Uterus (tissue), 4 donors: Measurements from ENCODE around the gene LIMK2. TPM values are rescaled to one million over a fixed set of nuclear protein-coding genes. Genes with fewer than 3 reads are reported as not detected.

Experiments
- DNase-seq, 2 donors: peaks; one replicate each; pipeline ENCODE4 v3.0.0-alpha.2; 2019 to 2020
- H3K27ac ChIP-seq, 2 donors: fragments of 200-600 bp; sonication (generic); 1 replicate in 1 of 2; 2 replicates in 1 of 2; pipeline ENCODE4 v1.5.1; 2016 to 2018
- H3K27me3 ChIP-seq, 2 donors: fragments of 200-600 bp; sonication (generic); one replicate each; pipeline ENCODE4 v1.5.1; 2018 to 2019; ENCODE audit warnings: control low read depth in 1 of 2
- H3K36me3 ChIP-seq, 2 donors: fragments of 200-600 bp; sonication (generic); one replicate each; pipeline ENCODE4 v1.5.1; 2019; ENCODE audit warnings: control low read depth in 1 of 2
- H3K4me1 ChIP-seq, 2 donors: fragments of 200-600 bp; sonication (generic); one replicate each; pipeline ENCODE4 v1.5.1; 2018 to 2019; ENCODE audit warnings: control low read depth in 1 of 2
- H3K4me3 ChIP-seq, 2 donors: fragments of 200-600 bp; sonication (generic); 1 replicate in 1 of 2; 2 replicates in 1 of 2; pipeline ENCODE4 v1.5.1; 2018 to 2019; ENCODE audit warnings: mild to moderate bottlenecking in 1 of 2
- H3K9me3 ChIP-seq, 2 donors: fragments of 200-600 bp; sonication (generic); one replicate each; pipeline ENCODE4 v1.5.1; 2019; ENCODE audit warnings: control low read depth in 1 of 2
- POLR2A ChIP-seq, 2 donors: fragments of 450-650 bp; IDR thresholded peaks; one replicate each; pipeline ENCODE4 v1.6.1; 2016; ENCODE audit warnings: antibody characterized with exemption in 2 of 2, mild to moderate bottlenecking in 1 of 2, moderate library complexity in 1 of 2
- intact Hi-C: fragments of 100-400 bp; cut with DNase I; formaldehyde crosslinking; loops from one replicate; pipeline ENCODE4 v1.15.1; 2023; ENCODE audit warnings: low total_unique reads
- total RNA-seq, 4 donors: library from RNA; depleted of rRNA in 3 of 4; stranded (reverse); fragments of >200 nt in 3 of 4; gene quantifications; one replicate each; pipeline versions ENCODE4 v1.1.0 to v1.2.4, GENCODE V29; 2014 to 2023
- TF ChIP-seq, protein P1 (sequence below), 4 experiments: fragments of 200-600 bp in 2 of 4; fragments of 450-650 bp in 2 of 4; sonication (generic) in 2 of 4; IDR thresholded peaks; one replicate each; pipeline ENCODE4 v1.5.1; 2016 to 2019; ENCODE audit warnings: antibody characterized with exemption in 4 of 4, mild to moderate bottlenecking in 2 of 4, moderate library complexity in 1 of 4
- donor health status: DM: yes; HTN: yes; CAD: no.

Gene LIMK2
- total RNA-seq, 4 donors from 2014 or later: 7.2 to 52.0 (median 22.1) TPM

DNA sequence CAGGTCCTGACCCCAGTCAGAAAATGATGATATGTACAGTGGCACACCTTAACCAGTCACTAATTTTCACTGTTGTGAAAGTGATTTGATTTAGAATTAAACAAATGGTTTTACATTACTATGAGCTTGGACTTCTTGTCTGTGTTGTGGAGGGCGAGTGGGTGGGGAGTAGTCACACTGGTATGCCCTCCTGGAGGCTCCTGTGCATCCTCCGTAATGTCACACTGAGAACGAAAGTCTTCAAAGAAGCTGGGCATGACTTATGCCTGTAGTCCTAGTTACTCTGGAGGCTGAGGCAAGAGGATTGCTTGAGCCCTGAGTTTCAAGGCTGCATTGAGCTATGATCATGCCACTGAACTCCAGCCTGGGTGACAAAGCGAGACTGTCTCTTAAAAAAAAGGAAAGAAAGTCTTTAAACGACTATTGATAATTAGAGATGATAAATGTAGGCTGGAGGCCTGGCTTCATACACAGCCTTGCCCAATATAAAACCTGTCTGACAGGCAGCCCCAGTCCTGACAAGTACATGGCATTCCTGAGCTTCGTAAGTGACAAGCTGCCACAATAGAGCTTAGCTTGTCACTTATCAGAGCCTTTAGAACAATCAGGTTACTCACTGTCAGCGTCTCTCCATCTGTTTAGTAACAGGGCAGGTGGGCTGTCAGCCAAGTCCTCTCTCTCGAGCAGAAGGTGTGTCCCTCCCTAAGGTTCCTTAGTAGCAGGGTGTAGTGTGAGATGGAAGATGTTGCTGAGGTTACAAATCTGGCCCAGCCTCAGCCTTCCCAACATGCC, 5.0 kb upstream of the LIMK2 start:
- Histone ChIP-seq H3K27ac (no peak overlapping the region), H3K27me3 (no peaks in the 10 kb centered on the region), H3K9me3 (no peaks in the 10 kb centered on the region), H3K36me3 (no peaks in the 10 kb centered on the region), H3K4me1 (no peaks in the 10 kb centered on the region), H3K4me3 (no peak overlapping the region)
- TF ChIP-seq POLR2A (IDR thresholded peaks at IDR 0.05): no peak
- TF ChIP-seq, protein P1, sequence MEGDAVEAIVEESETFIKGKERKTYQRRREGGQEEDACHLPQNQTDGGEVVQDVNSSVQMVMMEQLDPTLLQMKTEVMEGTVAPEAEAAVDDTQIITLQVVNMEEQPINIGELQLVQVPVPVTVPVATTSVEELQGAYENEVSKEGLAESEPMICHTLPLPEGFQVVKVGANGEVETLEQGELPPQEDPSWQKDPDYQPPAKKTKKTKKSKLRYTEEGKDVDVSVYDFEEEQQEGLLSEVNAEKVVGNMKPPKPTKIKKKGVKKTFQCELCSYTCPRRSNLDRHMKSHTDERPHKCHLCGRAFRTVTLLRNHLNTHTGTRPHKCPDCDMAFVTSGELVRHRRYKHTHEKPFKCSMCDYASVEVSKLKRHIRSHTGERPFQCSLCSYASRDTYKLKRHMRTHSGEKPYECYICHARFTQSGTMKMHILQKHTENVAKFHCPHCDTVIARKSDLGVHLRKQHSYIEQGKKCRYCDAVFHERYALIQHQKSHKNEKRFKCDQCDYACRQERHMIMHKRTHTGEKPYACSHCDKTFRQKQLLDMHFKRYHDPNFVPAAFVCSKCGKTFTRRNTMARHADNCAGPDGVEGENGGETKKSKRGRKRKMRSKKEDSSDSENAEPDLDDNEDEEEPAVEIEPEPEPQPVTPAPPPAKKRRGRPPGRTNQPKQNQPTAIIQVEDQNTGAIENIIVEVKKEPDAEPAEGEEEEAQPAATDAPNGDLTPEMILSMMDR (IDR thresholded peaks at IDR 0.05): no peak
- intact Hi-C loops: no loop called here
- no peak for DNase-seq

DNA sequence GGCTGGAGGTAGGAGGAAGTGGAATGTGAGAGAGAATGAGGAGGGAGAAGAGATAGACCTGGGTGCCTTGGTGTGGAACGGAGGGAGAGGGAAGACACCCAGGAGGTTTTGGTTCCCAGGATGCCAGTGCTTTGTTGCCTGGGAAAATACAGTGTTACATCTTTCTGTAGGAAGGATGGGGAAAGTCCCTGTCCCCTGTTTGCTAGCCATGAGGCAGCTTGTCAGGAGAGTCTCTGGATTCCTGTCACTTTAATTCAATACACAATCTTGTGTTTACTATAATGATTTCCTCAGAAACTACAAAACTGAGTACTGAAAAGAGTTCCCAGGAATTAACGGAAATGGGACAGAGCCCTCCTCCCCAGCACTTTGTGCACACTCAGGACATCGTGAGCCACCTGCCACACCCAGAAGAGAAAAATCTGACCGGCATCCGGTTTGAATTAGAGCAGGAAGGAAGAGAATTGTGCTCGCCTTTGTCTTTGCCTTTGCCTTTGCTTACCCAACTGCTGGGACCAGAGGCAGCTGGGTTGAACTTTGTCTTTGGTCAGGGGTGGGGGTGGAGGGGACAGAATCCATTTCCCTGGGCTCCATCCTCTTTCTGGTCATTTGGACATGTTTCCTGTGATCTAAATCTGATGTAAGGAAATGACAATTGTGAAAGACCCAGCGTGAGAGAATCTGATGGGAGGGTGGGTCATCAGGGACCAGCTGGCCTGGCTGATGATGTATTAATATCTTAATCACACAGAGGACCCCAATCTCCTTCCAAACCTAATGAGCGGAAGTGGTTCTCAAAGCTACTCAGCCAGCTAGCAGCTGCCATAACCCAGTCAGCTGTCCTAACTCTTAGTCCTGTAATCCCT, 1.3 kb upstream of the LIMK2 start:
- no peak overlapping the region for H3K4me3 ChIP-seq
- TF ChIP-seq POLR2A (IDR thresholded peaks at IDR 0.05): no peak
- TF ChIP-seq, protein P1 (IDR thresholded peaks at IDR 0.05): no peak
- intact Hi-C loops: no loop called here
- no peaks in the 10 kb centered on the region for H3K36me3 ChIP-seq
- peak in 1 of 2 donors; percentile 36 for DNase-seq
- H3K27me3 ChIP-seq: no peaks in the 10 kb centered on the region
- peak overlapping the region; percentile 75 to 79 for H3K27ac ChIP-seq
- H3K9me3 ChIP-seq: no peaks in the 10 kb centered on the region
- H3K4me1 ChIP-seq: peaks cover 0 to 11% of the 10 kb centered on the region in 2 donors

DNA sequence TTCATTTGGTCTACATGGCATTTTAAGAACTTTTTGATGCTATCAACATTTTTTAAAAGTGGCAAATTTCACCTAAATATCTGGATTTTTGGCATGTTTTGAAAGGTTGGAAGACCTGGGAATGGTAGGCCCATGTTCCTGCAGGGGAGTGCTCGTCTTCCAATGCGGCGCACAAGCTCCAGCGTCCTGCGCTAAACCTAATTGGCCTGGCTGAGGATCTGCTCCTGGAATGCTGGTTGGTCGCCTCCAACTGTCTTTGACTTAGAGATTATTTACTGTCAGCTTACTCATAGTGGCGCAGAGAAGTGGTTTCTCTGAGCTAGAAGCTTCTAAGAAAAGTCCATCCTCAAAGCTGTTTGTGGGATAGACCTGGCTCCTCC, 626 bp upstream of the LIMK2 start:
- peaks cover 0 to 11% of the 10 kb centered on the region in 2 donors for H3K4me1 ChIP-seq
- H3K36me3 ChIP-seq: no peaks in the 10 kb centered on the region
- TF ChIP-seq POLR2A (IDR thresholded peaks at IDR 0.05): no peak
- TF ChIP-seq, protein P1 (IDR thresholded peaks at IDR 0.05): no peak
- peak overlapping the region in 1 of 2 donors; percentile 71 for H3K4me3 ChIP-seq
- peak overlapping the region; percentile 75 to 79 for H3K27ac ChIP-seq
- H3K27me3 ChIP-seq: no peaks in the 10 kb centered on the region
- no peaks in the 10 kb centered on the region for H3K9me3 ChIP-seq
- DNase-seq: peak in 1 of 2 donors; percentile 31
- intact Hi-C loops: no loop called here

DNA sequence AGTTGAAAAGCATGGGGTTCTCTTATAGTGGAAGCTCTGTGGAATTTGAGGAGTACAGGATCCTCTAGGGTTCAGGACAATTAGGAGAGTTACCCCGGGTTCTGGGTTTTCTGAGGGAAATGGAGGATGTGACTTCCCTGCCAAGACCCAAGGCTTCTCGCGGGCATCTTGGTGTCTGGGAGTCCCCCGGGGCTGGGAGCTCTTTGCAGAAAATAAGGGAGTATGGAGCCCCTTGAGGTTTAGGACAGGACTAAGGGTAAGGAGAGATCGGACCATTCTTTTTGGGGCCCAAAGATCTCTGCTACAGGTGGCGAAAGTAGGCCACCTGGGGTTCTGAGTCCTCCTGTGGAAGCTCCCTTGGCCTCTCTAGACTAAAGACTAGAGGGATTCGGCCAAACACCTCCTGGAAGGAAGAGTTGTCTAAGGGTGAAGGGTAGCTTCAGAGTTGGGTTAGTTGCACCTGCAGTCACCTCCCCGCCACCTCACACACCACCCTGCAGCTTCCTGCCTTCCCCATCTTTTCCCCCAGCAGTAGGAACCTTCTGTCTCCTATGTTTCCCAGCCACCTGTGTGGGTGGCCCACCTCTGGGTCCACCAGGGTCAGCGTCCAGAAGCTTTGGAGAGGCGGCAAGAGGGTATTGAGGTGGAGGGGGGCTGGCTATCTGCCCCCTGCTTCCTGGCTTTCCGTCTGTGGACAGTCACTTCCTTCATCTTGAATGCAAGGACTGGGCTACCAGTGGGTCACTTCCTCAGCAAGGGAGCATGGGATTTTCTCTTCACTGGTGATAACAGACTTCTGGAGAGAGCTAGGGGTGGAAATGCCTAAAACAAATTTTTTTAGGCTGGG, 908 bp downstream of the LIMK2 start:
- peak overlapping the region; percentile 71 to 92 for H3K4me3 ChIP-seq
- no peak for TF ChIP-seq POLR2A (IDR thresholded peaks at IDR 0.05)
- TF ChIP-seq, protein P1 (IDR thresholded peaks at IDR 0.05): no peak
- intact Hi-C loops: no loop called here
- H3K4me1 ChIP-seq: peaks cover 0 to 11% of the 10 kb centered on the region in 2 donors
- no peak for DNase-seq
- no peaks in the 10 kb centered on the region for H3K36me3 ChIP-seq
- H3K27ac ChIP-seq: peak overlapping the region; percentile 75 to 79
- no peaks in the 10 kb centered on the region for H3K27me3 ChIP-seq
- no peaks in the 10 kb centered on the region for H3K9me3 ChIP-seq
